ENCODE results near the gene MAST1. TPM values are rescaled to one million over a fixed set of nuclear protein-coding genes. Genes with fewer than 3 reads are reported as not detected.
A peak's percentile ranks its signal among the peaks of the same experiment; 100 is the strongest.

The MAST1 gene
- total RNA-seq (2012; rRNA removed), result 0.22 TPM in 1 of 2 replicates, not detected in the other

DNA sequence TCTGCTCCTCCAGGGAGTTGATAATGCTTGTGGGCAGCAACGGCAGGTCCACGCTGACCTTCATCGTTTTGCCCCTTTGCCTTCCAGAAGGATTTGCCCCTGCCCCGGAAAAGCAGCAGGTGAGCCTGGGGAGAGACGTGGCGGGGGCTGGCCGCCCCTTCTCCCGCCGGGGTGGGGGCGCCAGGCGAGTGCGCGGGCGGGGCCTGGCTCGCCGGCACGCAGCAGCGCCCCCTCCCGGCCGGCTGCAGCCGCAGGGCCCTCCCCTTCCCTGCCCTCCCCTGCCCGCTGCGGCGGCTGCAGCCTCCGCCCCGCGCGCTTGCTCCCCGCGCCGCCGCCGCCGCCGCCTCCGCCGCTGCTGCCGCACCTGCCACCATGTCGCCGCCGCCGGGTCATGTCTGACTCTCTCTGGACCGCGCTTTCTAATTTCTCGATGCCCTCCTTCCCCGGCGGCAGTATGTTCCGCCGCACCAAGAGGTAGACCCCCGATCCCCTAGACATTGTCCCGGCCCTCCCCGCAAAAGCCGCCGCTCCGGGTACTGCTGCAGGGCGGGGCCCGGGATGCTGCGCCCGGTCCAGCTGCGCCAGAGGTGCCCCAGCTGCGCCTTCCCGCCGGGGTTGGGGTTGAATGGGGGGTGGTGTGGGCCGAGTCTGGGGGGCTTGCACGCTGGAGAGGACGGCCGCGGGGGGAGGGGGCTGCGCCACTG is at the start of gene MAST1:
Gene MAST1, plus strand, starts transcription at position 334 of the 704 bp plus-strand sequence. Its CDS starts 58 bp downstream, at position 392.
- Histone ChIP-seq H3K9me3 (replicated peaks; ENCODE audit: low read length) (no peaks in the 10 kb centered on the region), H3K36me3 (ENCODE audit: insufficient read depth, low read length) (no peaks in the 10 kb centered on the region), H3K4me2 (ENCODE audit: low read length) (peak within 1 kb of the TSS; percentile 68), H3K4me3 (ENCODE audit: low read length) (peak within 1 kb of the TSS; percentile 58), H3K4me1 (ENCODE audit: control insufficient read depth, insufficient read depth, low read length) (peaks cover 4% of the 10 kb centered on the region), H3K9ac (ENCODE audit: low read depth, low read length) (no peak within 1 kb of the TSS), H3K27me3 (ENCODE audit: control insufficient read depth, insufficient read depth, low read length) (peaks cover 88% of the 10 kb centered on the region)

DNA sequence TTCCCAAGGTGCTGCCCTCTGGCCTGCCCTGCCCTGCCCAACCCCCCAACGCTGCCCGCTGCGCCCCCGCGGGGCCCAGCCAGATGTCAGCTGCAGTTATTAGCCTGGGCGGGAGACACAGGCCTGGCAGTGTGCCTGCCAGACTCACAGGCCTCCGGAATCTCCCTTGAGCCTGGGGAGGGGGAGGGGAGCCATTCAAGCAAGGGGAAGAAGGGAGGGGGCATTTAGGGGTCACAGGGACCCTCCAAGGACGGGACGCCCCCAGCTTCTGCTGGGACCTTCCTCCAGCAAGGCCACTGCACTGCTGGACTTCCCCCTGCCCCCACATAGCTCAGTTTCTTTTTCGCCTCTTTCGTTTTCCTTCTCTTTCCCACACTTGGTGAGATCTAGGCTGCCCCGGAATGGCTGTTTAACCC is 49.6 kb upstream of the MAST1 start:
- Histone ChIP-seq H3K9ac (ENCODE audit: low read depth, low read length) (peak overlapping the region; percentile 98), H3K4me1 (ENCODE audit: control insufficient read depth, insufficient read depth, low read length) (peaks cover 62% of the 10 kb centered on the region)

DNA sequence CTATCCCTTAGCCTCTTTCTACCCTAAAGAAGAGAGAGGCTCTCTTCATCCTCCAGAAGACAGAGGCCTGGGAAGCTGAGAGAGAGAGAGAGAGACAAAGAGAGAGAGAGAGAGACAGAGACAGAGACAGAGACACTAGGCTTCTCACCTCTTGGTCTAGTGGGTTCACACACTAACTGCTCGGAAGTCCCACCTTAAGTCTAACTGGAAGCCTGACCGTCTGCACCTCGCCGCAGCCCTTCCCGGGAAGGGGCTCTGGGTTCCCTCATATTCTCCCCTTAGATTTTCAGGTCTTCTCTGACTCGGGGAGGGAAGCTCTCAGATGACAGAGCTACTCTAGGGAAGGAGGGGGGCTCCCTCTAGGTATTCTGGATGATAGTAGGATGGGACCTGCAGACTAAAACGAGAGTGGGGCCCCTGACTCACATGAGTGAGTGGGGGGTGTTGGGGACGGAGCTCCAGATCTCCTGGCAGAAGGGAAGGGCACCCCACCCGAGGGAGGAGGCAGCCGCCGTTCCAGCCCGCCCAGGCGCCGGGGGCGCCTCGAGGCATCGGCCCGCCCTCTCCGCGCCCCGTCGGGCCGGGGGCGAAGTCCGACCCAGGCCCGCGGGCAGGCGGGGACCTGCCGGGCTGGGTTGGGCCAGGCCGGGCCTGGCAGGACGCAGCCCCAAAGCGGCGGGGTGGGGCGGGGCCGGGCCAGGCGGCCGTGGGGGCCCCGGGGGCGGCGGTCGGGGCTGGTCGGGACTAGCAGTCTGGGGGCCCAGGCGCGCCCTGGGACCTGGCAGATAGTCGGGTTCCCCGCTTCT is 49.0 kb upstream of the MAST1 start:
- H3K36me3 ChIP-seq (ENCODE audit: insufficient read depth, low read length), result peaks cover 10% of the 10 kb centered on the region
- H3K4me3 ChIP-seq (ENCODE audit: low read length), result peak overlapping the region; percentile 69
- H3K9me3 ChIP-seq (replicated peaks; ENCODE audit: low read length), result no peaks in the 10 kb centered on the region
- H3K9ac ChIP-seq (ENCODE audit: low read depth, low read length), result peak overlapping the region; percentile 98
- H3K4me2 ChIP-seq (ENCODE audit: low read length), result peak overlapping the region; percentile 91
- H3K4me1 ChIP-seq (ENCODE audit: control insufficient read depth, insufficient read depth, low read length), result peaks cover 63% of the 10 kb centered on the region
- H3K27me3 ChIP-seq (ENCODE audit: control insufficient read depth, insufficient read depth, low read length), result no peaks in the 10 kb centered on the region

More for the DNA sequence above, 49.6 kb upstream of the MAST1 start:
- peak overlapping the region; percentile 91 for H3K4me2 ChIP-seq (ENCODE audit: low read length)
- no peaks in the 10 kb centered on the region for H3K9me3 ChIP-seq (replicated peaks; ENCODE audit: low read length)
- H3K27me3 ChIP-seq (ENCODE audit: control insufficient read depth, insufficient read depth, low read length), result no peaks in the 10 kb centered on the region
- peaks cover 10% of the 10 kb centered on the region for H3K36me3 ChIP-seq (ENCODE audit: insufficient read depth, low read length)
- H3K4me3 ChIP-seq (ENCODE audit: low read length), result peak overlapping the region; percentile 69

DNA sequence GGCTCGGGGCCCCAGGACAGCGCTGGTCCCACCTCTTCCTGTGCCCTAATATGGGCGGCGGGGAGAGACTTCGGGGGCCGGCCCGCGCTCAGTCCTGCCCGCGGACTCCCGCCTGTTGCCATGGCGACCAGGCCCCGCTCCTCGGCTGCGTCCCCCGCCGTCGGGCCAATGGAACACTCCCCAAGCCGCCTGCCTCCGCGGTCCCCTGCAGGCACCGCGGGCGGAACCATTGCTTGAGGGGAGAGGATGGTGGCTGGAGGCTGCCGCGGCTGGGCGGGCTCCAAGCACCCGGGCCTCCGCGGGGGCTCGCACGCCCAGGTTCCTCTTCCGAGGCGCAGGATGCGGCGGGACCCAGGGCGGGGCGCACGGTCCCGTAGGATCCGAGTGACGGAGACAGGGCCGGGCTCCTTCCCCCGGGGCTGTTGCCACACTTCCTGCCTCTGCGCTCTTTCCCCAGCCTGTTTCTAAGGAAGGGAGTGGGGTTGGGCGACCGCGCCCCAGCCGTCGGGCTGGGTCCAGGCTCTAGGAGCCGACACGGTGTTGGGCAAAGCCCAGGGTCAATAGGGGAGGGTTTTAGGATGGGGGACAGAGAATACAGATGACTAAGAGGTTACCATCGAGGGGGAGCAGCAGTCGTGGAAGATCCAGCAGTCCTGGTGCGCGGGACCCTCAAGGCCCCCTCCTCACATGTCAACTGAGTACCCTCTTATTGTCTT is 48.3 kb upstream of the MAST1 start:
- peak overlapping the region; percentile 69 for H3K4me3 ChIP-seq (ENCODE audit: low read length)
- no peaks in the 10 kb centered on the region for H3K27me3 ChIP-seq (ENCODE audit: control insufficient read depth, insufficient read depth, low read length)
- peak overlapping the region; percentile 91 for H3K4me2 ChIP-seq (ENCODE audit: low read length)
- no peaks in the 10 kb centered on the region for H3K9me3 ChIP-seq (replicated peaks; ENCODE audit: low read length)
- peak overlapping the region; percentile 98 for H3K9ac ChIP-seq (ENCODE audit: low read depth, low read length)
- H3K36me3 ChIP-seq (ENCODE audit: insufficient read depth, low read length), result peaks cover 10% of the 10 kb centered on the region
- peaks cover 59% of the 10 kb centered on the region for H3K4me1 ChIP-seq (ENCODE audit: control insufficient read depth, insufficient read depth, low read length)

DNA sequence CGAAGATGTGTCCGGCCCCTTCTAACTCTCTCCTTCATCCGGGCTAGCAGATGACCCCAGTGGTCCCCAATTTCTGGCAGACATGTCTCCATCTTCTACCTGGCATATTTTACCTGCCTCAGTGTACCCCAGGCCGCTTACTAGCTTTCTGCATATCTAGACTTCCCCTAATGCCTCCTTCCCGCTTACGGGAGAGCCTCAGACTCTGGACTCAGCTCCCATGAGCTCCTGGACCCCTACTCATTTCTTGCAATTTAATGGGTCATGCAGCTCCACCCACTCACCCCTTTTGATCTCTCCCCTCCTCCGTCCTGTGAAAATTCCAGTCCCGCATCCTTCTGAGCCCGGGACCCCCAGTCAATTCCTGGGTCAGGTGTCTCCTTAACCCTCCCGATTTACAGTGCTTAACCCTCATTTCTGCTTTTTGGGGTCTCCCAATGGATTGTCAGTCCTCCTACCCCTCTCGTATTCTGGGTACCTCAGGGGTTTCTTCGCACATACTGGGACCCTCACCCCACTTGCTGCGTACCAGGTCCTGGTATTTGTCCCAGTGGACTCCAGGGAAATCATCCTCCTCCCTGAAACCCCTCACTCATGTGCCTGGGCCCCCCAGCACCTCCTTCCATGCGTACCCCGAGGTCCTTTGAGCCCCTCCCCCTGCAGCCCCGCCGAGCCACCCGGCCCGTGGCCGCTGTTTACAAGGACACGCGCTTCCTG is 47.5 kb upstream of the MAST1 start:
- Histone ChIP-seq H3K9ac (ENCODE audit: low read depth, low read length) (peak overlapping the region; percentile 98), H3K4me2 (ENCODE audit: low read length) (peak overlapping the region; percentile 91), H3K27me3 (ENCODE audit: control insufficient read depth, insufficient read depth, low read length) (no peaks in the 10 kb centered on the region), H3K4me1 (ENCODE audit: control insufficient read depth, insufficient read depth, low read length) (peaks cover 52% of the 10 kb centered on the region), H3K4me3 (ENCODE audit: low read length) (peak overlapping the region; percentile 69), H3K9me3 (replicated peaks; ENCODE audit: low read length) (no peaks in the 10 kb centered on the region), H3K36me3 (ENCODE audit: insufficient read depth, low read length) (peaks cover 10% of the 10 kb centered on the region)

DNA sequence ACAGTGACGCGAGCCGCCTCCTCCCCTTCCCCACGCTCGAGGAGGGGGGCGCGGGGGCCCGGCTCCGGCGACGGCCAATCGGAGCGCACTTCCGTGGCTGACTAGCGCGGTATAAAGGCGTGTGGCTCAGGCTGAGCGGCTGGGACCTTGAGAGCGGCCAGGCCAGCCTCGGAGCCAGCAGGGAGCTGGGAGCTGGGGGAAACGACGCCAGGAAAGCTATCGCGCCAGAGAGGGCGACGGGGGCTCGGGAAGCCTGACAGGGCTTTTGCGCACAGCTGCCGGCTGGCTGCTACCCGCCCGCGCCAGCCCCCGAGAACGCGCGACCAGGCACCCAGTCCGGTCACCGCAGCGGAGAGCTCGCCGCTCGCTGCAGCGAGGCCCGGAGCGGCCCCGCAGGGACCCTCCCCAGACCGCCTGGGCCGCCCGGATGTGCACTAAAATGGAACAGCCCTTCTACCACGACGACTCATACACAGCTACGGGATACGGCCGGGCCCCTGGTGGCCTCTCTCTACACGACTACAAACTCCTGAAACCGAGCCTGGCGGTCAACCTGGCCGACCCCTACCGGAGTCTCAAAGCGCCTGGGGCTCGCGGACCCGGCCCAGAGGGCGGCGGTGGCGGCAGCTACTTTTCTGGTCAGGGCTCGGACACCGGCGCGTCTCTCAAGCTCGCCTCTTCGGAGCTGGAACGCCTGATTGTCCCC is 46.8 kb upstream of the MAST1 start, which contains the start of gene JUNB:
Gene JUNB, plus strand, starts transcription at position 142 of the 706 bp plus-strand sequence. Its CDS starts 286 bp downstream, at position 428.
- H3K4me2 ChIP-seq (ENCODE audit: low read length), result peak within 1 kb of the TSS; percentile 91
- no peaks in the 10 kb centered on the region for H3K27me3 ChIP-seq (ENCODE audit: control insufficient read depth, insufficient read depth, low read length)
- peak within 1 kb of the TSS; percentile 96 for H3K4me3 ChIP-seq (ENCODE audit: low read length)
- peaks cover 10% of the 10 kb centered on the region for H3K36me3 ChIP-seq (ENCODE audit: insufficient read depth, low read length)
- no peaks in the 10 kb centered on the region for H3K9me3 ChIP-seq (replicated peaks; ENCODE audit: low read length)
- H3K9ac ChIP-seq (ENCODE audit: low read depth, low read length), result peak within 1 kb of the TSS; percentile 98
- H3K4me1 ChIP-seq (ENCODE audit: control insufficient read depth, insufficient read depth, low read length), result peaks cover 51% of the 10 kb centered on the region

DNA sequence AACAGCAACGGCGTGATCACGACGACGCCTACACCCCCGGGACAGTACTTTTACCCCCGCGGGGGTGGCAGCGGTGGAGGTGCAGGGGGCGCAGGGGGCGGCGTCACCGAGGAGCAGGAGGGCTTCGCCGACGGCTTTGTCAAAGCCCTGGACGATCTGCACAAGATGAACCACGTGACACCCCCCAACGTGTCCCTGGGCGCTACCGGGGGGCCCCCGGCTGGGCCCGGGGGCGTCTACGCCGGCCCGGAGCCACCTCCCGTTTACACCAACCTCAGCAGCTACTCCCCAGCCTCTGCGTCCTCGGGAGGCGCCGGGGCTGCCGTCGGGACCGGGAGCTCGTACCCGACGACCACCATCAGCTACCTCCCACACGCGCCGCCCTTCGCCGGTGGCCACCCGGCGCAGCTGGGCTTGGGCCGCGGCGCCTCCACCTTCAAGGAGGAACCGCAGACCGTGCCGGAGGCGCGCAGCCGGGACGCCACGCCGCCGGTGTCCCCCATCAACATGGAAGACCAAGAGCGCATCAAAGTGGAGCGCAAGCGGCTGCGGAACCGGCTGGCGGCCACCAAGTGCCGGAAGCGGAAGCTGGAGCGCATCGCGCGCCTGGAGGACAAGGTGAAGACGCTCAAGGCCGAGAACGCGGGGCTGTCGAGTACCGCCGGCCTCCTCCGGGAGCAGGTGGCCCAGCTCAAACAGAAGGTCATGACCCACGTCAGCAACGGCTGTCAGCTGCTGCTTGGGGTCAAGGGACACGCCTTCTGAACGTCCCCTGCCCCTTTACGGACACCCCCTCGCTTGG is 46.1 kb upstream of the MAST1 start:
- peak overlapping the region; percentile 96 for H3K4me3 ChIP-seq (ENCODE audit: low read length)
- H3K9me3 ChIP-seq (replicated peaks; ENCODE audit: low read length), result no peaks in the 10 kb centered on the region

DNA sequence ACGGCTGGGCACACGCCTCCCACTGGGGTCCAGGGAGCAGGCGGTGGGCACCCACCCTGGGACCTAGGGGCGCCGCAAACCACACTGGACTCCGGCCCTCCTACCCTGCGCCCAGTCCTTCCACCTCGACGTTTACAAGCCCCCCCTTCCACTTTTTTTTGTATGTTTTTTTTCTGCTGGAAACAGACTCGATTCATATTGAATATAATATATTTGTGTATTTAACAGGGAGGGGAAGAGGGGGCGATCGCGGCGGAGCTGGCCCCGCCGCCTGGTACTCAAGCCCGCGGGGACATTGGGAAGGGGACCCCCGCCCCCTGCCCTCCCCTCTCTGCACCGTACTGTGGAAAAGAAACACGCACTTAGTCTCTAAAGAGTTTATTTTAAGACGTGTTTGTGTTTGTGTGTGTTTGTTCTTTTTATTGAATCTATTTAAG is 45.4 kb upstream of the MAST1 start:
- H3K9ac ChIP-seq (ENCODE audit: low read depth, low read length), result peak overlapping the region; percentile 98
- peaks cover 10% of the 10 kb centered on the region for H3K36me3 ChIP-seq (ENCODE audit: insufficient read depth, low read length)
- peak overlapping the region; percentile 91 for H3K4me2 ChIP-seq (ENCODE audit: low read length)
- H3K9me3 ChIP-seq (replicated peaks; ENCODE audit: low read length), result no peaks in the 10 kb centered on the region
- H3K27me3 ChIP-seq (ENCODE audit: control insufficient read depth, insufficient read depth, low read length), result no peaks in the 10 kb centered on the region
- peaks cover 41% of the 10 kb centered on the region for H3K4me1 ChIP-seq (ENCODE audit: control insufficient read depth, insufficient read depth, low read length)
- peak overlapping the region; percentile 96 for H3K4me3 ChIP-seq (ENCODE audit: low read length)

More for the DNA sequence above, 46.1 kb upstream of the MAST1 start:
- Histone ChIP-seq H3K36me3 (ENCODE audit: insufficient read depth, low read length) (peaks cover 10% of the 10 kb centered on the region), H3K27me3 (ENCODE audit: control insufficient read depth, insufficient read depth, low read length) (no peaks in the 10 kb centered on the region), H3K9ac (ENCODE audit: low read depth, low read length) (peak overlapping the region; percentile 98), H3K4me2 (ENCODE audit: low read length) (peak overlapping the region; percentile 91), H3K4me1 (ENCODE audit: control insufficient read depth, insufficient read depth, low read length) (peaks cover 43% of the 10 kb centered on the region)

DNA sequence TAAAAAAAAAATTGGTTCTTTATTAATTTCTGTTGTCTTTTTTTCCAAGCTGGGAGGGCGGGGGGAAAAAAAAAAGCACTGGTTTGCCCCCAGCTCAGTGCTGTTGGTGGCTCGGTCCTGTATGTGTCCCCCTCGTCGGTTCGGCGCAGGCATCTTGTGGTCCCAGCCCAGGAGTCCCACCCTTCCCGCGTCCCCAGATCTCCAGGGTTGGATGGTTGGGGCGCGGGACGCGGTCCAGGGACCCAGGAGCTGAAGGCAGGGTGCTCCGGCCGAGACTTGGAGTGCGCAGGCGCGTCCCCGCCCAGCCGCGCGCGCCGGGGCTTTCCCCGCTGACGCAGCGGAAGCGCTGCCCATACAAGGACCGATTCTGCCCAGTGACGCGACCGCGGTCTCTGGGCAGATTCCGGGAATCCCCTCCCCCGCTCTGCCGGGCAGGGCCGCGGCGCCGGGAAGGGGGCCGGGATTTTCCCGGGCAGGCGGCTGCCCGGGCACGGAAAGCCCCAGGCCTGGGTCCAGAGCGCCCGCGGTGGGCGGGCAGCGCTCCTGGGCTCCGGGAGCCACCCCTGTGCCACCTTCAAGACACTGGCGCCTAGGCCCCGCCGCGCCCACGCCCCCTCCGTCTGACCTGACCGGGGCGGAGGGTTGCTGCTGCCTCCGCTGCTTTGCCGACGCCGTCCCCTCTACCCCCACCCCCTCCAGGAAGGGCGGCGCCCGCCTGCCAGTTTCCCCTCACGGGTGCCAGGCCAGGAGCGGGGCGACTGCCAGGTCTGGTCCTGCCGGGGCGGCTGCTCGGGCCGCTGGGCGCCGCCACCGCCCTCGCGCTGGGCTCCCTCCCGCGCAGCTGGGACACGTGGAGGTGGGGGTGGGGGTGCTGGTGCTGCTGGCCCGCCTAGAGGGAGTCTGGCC is 44.8 kb upstream of the MAST1 start:
- peaks cover 34% of the 10 kb centered on the region for H3K4me1 ChIP-seq (ENCODE audit: control insufficient read depth, insufficient read depth, low read length)
- H3K27me3 ChIP-seq (ENCODE audit: control insufficient read depth, insufficient read depth, low read length), result no peaks in the 10 kb centered on the region
- peak overlapping the region; percentile 91 for H3K4me2 ChIP-seq (ENCODE audit: low read length)
- peak overlapping the region; percentile 96 for H3K4me3 ChIP-seq (ENCODE audit: low read length)
- peaks cover 10% of the 10 kb centered on the region for H3K36me3 ChIP-seq (ENCODE audit: insufficient read depth, low read length)
- H3K9me3 ChIP-seq (replicated peaks; ENCODE audit: low read length), result no peaks in the 10 kb centered on the region
- H3K9ac ChIP-seq (ENCODE audit: low read depth, low read length), result peak overlapping the region; percentile 98
